GM06990 (cell line): ENCODE results near the gene KCTD17.
A peak's percentile ranks its signal among the peaks of the same experiment; 100 is the strongest.

Source experiments
- DNase-seq: peaks from one replicate; pipeline ENCODE4 v3.0.0-alpha.2; 2011; ENCODE audit not compliant: insufficient read length; ENCODE audit errors: extremely low read depth
- H3K27me3 ChIP-seq: replicated peaks from 2 replicates; pipeline ENCODE4 v1.6.0; 2011; ENCODE audit warnings: low read length; ENCODE audit not compliant: control insufficient read depth, insufficient read depth
- H3K36me3 ChIP-seq: 2 replicates; pipeline ENCODE4 v1.5.1; 2011; ENCODE audit warnings: low read length; ENCODE audit not compliant: control insufficient read depth, insufficient read depth
- H3K4me3 ChIP-seq: replicated peaks from 2 replicates; pipeline ENCODE4 v1.5.1; 2011; ENCODE audit warnings: low read depth, mild to moderate bottlenecking, control low read depth, low read length
- TF ChIP-seq, protein P1 (sequence below): IDR thresholded peaks from 2 replicates; pipeline ENCODE4 v1.5.1; 2011; ENCODE audit warnings: low read length, control low read depth, mild to moderate bottlenecking, inconsistent platforms; ENCODE audit not compliant: insufficient read depth, poor library complexity, severe bottlenecking

The KCTD17 gene, protein sequence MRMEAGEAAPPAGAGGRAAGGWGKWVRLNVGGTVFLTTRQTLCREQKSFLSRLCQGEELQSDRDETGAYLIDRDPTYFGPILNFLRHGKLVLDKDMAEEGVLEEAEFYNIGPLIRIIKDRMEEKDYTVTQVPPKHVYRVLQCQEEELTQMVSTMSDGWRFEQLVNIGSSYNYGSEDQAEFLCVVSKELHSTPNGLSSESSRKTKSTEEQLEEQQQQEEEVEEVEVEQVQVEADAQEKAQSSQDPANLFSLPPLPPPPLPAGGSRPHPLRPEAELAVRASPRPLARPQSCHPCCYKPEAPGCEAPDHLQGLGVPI

DNA sequence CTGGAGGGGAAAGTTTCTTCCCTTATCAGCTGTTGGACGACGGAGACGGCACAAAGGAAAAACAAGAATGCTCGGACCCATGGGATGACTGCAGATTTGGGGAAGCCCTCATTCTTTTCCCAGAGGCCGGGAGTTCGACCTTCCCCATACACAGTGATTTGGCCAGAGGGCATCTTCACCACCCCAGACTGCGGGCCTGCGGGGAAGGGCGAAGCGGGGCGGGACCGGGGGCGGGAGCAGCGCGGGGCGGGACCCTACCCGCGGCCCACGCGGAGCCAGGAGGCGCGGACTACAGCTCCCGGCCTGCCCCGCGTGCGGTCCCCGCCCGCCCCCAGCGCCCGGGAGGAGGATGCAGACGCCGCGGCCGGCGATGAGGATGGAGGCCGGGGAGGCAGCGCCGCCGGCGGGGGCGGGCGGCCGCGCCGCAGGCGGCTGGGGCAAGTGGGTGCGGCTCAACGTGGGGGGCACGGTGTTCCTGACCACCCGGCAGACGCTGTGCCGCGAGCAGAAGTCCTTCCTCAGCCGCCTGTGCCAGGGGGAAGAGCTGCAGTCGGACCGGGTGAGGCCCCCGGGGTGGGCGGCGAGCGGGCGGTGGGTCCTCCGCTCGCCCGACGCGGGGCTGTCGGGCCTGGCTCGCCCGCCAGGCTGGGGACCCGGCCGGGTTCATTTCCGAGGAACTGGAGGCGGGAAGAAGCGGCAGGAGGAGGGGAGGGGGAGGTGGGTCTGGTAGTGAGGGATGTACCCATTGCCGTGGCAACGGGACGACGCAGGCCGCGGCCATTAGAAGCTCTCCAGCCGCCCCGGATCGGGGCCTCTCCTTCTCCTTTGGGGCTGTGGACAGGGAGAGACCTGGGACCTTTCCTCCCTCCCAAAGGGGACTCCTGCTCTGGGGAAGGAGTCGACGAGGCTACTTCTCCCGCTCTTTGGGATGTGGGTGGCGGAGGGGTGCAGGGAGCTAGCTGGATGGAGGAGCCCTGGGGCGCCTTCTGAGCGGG, at the start of gene KCTD17:
Gene KCTD17, plus strand, starts transcription at position 352 of the 995 bp plus-strand sequence. Its CDS starts 19 bp downstream, at position 371.
- TF ChIP-seq, protein P1, sequence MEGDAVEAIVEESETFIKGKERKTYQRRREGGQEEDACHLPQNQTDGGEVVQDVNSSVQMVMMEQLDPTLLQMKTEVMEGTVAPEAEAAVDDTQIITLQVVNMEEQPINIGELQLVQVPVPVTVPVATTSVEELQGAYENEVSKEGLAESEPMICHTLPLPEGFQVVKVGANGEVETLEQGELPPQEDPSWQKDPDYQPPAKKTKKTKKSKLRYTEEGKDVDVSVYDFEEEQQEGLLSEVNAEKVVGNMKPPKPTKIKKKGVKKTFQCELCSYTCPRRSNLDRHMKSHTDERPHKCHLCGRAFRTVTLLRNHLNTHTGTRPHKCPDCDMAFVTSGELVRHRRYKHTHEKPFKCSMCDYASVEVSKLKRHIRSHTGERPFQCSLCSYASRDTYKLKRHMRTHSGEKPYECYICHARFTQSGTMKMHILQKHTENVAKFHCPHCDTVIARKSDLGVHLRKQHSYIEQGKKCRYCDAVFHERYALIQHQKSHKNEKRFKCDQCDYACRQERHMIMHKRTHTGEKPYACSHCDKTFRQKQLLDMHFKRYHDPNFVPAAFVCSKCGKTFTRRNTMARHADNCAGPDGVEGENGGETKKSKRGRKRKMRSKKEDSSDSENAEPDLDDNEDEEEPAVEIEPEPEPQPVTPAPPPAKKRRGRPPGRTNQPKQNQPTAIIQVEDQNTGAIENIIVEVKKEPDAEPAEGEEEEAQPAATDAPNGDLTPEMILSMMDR, result no peak
- no peaks in the 10 kb centered on the region; the same call in 1 of the 2 replicates for H3K27me3 ChIP-seq
- peak within 1 kb of the TSS; percentile 70 for H3K4me3 ChIP-seq
- DNase-seq, result peak; percentile 83
- no peaks in the 10 kb centered on the region; the same call in none of the 2 replicates for H3K36me3 ChIP-seq

DNA sequence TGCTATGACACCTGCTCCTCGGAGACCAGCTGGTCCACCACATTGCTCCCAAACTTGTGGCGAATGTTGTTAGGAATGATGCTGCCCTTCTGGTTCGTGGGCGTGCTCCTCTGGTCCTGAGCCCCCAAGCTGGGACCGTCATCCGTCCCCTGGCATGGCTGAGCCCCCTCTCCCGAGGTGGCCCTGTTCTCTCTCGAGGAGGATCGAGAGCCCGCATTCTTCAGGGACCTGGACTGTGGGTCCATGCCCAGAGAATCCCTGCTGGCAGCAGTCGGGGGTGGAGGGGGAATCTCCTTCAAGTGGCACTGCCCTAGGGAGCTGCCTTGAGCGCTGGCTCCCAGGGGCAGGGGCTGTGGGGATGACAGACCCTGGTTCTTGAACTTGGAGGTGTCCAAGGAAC, 49.7 kb upstream of the KCTD17 start:
- H3K27me3 ChIP-seq, result no peaks in the 10 kb centered on the region; the same call in none of the 2 replicates
- H3K36me3 ChIP-seq, result no peaks in the 10 kb centered on the region
- H3K4me3 ChIP-seq, result no peak overlapping the region
- TF ChIP-seq, protein P1, result no peak
- DNase-seq, result no peak

DNA sequence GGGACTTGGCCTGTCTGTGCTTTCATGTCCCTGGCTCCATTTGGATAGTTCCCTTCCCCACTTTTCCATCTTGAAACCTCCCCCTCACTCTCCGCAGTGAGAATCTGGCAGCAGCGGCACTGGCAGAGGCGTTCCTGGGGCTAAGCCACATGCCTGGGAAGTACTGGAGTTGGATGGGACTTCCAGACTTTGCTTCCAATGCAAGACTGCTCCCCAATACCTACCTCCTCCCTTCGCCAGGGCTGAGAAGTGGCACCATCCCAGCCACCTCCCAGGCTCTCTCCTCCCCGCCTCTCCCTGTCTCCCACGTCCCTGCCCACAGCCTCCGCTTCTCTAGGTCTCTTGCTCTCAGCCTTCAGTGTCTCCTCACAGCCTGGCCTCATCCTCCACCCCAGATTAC, 48.9 kb upstream of the KCTD17 start:
- DNase-seq, result no peak
- Histone ChIP-seq H3K4me3 (no peak overlapping the region), H3K27me3 (no peaks in the 10 kb centered on the region; the same call in none of the 2 replicates), H3K36me3 (no peaks in the 10 kb centered on the region)
- TF ChIP-seq, protein P1, result no peak

DNA sequence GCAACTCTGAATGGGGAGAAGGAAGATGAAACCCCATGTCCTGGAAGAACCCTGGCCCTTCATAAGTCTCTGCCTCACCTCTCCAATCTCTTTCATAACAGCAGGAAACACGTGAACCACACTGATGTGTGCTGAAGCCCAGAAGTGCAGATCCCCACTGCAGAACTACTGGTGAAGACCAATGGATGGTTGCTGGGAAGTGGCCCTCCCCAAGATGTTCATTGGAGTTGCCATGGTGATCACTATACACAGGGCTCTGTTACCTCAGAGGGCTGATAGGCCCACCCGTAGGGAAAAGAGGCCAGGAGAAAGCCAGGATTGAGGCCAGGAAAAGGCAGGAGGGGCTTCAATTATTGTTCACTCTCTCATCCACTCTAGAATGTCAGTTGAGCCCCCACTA, 43.9 kb upstream of the KCTD17 start:
- Histone ChIP-seq H3K36me3 (no peaks in the 10 kb centered on the region), H3K4me3 (no peak overlapping the region), H3K27me3 (no peaks in the 10 kb centered on the region; the same call in none of the 2 replicates)
- DNase-seq, result no peak
- TF ChIP-seq, protein P1, result no peak

DNA sequence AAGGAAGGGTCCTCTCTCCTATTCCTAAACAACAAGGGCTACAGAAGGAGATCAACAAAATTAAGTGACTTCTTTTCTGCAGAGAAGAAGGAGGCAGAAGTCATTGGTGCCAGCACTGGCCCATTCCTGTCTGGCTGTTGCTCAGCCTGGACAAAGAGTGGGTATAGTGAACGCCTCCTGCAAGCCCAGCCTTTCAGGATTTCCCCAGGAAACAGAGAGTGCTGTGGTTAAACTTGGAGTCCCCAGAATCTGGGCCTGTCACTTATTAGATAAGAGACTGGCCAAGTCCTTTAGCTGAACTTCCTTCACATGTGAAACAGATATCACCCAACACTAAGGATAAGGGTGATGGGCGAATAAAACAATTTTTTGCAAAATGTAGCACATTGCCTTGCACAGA, 43.2 kb upstream of the KCTD17 start:
- no peaks in the 10 kb centered on the region for H3K36me3 ChIP-seq
- no peak overlapping the region for H3K4me3 ChIP-seq
- TF ChIP-seq, protein P1, result no peak
- H3K27me3 ChIP-seq, result no peaks in the 10 kb centered on the region; the same call in none of the 2 replicates
- no peak for DNase-seq
